Sciatic nerve (tissue), 2 donors: Measurements from ENCODE around the gene USP19. TPM values are rescaled to one million over a fixed set of nuclear protein-coding genes. Genes with fewer than 3 reads are reported as not detected.

Experiments used
- ATAC-seq: fragments of 200-7000 bp; cut with Tn5 transposase; one replicate; pipeline ENCODE4 v1.9.1; 2020; ENCODE audit warnings: mild to moderate bottlenecking, moderate library complexity
- DNase-seq: peaks from one replicate; pipeline ENCODE4 v3.0.0-alpha.2; 2020; ENCODE audit warnings: low spot score
- intact Hi-C: fragments of 100-400 bp; cut with DNase I; formaldehyde crosslinking; loops from one replicate; pipeline ENCODE4 v1.14.2; 2022
- total RNA-seq: library from RNA; stranded (reverse); fragmentation: NEBNext Ultra II Directional; extraction: Animal tissue kit (Norgen Biotek cat#: 25700); gene quantifications from one replicate; pipeline ENCODE4 v1.2.1, GENCODE V29; 2021
- donor health status: DM: no; HTN: no; CAD: no.
- donor health status: DM: no; HTN: no; CAD: no.

USP19 gene
- 55.7 TPM for total RNA-seq

DNA sequence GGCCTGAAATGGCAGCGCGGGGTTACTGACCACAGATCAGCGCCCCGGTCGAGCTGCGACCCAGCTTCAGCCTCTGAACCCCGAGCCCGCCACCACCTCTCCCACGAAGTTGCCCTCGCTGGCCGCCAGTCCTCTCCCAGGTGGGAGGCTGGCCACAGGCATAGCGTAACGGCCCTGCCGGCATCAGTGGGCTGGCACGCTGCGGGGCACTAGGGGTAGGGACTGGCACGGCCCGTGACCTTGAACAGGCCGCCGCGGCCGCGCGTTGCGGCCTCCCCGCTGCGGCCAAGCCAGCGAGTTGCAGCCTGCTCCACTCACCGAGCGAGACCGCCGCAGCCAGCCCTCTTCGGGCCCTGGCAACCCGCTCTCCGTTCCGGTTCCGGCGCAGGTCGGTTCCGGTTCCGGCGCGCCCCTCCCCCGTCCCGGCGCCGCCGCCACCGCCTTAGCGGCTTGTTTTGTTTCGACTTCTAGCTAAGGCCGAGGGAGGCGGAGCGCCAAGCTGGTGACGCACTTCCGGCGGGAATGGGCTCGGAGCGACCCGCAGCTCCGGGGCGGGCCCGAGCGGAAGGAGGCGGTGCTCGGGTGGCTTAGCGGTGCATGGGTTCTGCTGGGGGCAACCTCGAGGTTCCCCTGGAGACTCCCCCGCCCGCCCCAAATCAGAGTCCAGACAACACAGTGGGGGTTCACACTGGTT is at the start of gene USP19:
Gene USP19, minus strand, starts transcription at position 386 of the 694 bp plus-strand sequence. CDS start 1,678 bp downstream, outside the sequence.
- ATAC-seq: peak; percentile 97
- DNase-seq: peak; percentile 98
- intact Hi-C loops: no loop called here

DNA sequence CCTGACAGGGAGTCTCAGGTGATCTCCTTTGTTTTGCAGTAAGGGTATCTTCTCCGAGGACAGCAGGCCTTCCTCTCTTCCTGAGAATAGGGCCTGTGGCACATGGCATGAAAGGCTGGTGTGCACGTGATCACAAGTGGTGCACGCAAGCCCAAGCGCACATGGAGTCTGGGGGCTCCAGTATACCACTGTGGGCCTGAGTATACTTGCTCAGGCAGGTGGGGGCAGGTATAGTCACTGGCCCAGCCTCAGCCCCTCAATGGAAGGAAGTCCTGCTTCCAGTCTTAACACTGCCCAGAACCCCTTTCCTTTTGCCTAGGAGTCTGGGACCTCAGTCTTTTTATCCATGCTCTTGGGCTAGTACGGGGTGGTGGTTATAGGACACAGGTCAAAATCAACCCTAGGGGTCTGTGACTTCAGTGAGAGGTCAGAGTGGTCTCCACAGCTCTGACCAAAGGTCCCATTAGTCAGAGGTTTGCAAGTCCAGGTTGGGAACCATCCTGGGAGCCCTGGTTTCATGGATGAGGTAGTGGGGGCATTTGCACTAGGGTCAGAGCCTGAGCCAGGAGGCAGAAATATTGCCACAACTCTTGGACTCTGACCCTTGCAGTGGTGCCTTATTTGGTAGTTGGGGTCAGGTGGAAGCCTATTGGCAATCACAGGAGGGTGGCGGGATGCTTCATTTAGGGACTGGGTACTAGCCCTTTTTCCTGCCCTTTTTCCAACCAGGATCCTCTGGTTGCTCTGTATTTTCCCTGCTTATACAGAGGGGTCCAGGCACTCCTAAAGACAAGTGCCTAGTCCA is 46.3 kb upstream of the USP19 start:
- intact Hi-C loops: no loop called here
- no peak for ATAC-seq
- no peak for DNase-seq

DNA sequence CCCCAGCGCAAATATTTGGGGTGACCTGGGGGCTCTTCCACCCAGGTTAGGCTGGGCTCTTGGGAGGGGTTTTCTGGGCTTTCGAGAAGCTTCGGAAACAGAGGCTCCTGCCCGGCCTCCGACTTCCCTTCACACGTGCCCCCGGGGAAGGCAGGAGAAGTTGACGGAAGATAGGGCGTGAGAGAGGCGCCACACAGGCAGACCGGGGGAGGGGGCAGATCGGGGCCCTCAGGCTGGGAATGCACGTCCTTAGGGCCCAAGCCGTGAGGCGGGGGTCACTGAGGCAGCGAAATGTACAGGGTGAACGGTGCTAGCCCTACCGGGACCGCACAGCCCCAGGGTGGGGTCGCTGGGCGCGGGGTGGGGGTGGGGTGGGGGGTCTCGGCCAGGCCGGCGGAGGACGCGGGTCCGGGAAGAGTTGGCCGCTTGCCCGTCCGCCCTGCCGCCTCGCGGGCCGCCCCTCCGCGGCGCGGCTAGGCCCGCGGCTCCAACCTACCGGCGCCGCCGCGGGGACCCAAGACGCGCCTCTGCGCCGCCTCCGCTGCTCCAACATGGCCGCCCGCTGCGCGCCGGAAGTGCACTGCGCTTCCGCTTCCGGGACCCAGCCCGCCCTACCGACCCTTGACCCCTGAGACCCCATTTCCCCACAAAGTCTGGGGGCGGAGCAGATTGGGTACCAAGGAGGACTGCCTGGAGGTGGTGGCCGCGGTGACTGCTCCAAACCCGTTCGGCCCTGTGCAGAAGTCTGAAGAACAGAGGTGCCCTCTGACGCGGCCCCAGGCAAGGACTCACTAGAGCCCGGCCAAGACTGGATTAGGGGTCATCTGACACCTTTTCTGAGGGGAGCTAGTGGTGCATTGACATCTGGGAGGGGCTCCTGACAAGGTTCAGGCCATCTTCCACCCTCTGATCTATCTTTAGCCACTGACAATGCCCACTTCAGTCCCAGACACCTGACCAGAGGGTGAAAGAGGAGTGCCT is 45.4 kb upstream of the USP19 start, which contains the start of gene CCDC71:
Gene CCDC71, minus strand, starts transcription at position 561 of the 981 bp plus-strand sequence. CDS start 2,123 bp downstream, outside the sequence.
- intact Hi-C loops: no loop called here
- ATAC-seq (peak; percentile 83), DNase-seq (peak; percentile 87)

- ATAC-seq: no peak
- intact Hi-C loops: no loop called here
- DNase-seq: no peak
Measured at GRCh38 chr3:49164983-49165720, 44.5 kb upstream of the USP19 start.

DNA sequence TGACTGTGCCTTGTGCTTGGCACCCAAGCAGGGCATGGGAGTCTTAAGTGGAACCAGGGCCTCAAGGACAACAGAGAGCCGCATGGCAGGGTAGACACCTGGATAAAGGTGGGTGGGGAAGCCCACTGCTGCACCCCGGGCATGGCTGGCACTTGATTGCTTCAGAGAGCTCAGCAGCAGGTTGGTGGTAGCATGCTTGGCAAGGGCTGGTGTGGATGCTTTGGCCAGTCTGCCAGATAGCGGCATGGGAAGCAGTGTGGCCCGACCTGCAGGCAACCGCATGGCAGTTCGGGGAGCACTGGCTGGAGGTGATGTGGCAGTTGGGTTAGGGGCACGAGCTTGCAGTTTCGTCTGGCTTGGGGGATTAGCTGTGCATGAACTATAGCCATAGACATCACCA is 43.0 kb upstream of the USP19 start:
- intact Hi-C loops: no loop called here
- DNase-seq (no peak), ATAC-seq (no peak)

GRCh38 chr3:49162751-49163419 is 42.3 kb upstream of the USP19 start:
- ATAC-seq (no peak), DNase-seq (no peak)
- intact Hi-C loops: no loop called here

DNA sequence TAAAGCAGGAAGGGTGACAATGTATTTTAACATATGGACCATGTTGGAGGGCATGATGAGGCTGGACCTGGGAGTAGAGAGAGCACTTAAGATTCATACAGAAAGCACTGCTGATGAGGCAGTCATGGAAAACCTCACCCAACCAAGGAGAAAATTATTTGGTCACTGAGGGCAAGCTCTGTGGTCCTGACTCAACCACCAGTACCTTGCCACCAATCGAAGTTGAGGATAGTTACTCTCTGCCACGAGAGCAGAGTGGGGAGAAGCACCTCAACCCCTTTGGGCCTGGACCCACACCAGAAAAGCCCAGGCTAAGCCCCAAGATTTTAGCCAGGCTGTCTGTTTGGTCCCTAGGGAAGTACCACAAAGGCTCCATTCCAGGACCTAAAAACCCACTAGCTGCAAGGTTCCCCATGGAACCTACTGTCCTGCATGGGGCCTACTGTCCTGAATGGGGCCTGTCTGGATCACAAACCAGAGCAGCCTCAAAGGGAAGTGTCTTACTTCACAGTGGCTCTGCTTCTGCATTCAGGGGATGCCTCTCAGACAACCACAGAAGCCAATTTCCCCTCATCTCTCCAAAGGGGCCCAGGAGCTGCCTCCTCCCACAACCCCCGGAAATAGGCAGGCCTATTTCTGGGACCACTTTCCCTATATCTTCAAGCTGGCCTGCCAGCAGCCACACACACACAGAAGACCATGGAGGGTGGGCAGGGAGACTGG is 41.3 kb upstream of the USP19 start:
- no peak for ATAC-seq
- intact Hi-C loops: no loop called here
- no peak for DNase-seq

DNA sequence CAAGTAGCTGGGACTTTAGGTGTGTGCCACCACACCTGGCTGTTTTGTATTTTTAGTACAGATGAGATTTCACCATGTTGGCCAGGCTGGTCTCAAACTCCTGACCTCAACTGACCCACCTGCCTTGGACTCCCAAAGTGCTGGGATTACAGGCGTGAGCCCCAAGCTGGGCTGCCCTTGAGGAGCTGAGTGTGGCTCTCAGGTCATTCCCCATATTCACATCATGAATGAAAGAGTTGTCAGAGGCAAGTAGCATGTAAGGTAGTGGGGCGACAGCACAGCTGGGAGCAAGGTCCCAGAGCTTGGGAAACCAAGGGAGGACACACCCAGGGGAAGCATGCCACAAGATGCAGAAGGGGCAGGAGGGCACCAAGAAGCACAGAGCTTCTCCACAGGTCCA is 40.6 kb upstream of the USP19 start:
- ATAC-seq (no peak), DNase-seq (no peak)
- intact Hi-C loops: no loop called here

GRCh38 chr3:49158792-49159191 is 38.2 kb upstream of the USP19 start:
- DNase-seq (no peak), ATAC-seq (no peak)
- intact Hi-C loops: no loop called here

DNA sequence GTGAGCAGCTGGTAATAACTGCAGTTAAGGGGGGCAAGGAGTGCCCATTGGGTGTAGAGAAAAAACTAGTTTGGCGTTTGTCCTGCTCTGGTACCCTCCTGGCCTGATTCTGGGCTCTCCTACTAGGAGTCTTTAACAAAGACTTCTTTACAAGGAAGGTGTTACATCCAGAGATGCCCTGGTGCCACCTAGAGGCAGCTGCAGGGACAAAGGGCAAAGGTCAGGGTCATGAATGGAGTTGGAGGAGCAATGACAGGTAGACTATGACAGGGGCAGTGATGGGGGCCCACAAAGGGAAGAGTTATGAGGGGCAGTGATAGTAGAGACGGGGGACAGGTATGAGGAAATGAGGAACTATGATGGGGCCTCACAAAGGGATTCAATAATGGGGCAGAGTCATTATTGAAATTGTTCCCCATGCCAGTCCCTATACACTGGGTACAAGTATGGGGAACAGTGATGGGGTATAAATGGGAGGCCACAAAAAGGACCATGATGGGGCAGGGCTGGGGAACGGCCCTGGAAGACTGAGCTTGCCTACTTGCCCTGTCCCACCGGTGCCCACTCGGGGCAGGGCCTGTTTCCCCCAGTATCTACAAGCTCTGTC is 37.6 kb upstream of the USP19 start:
- intact Hi-C loops: no loop called here
- ATAC-seq (peak; percentile 34), DNase-seq (no peak)

DNA sequence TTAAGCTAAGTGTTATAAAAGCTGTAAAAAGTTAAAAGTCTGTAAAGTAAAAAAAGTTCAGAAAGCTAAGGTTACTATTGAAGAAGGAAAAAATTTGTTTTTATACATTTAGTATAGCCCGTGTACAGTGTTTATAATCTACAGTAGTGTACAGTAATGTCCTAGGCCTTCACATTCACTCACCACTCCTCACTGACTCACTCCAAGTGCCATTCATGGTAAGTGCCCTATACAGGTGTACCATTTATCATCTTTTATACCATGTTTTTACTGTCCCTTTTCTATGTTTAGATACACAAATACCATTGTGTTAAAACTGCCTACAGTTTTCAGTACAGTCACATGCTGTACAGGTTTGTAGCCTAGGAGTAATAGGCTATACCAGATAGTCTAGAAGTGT is 36.7 kb upstream of the USP19 start:
- ATAC-seq: no peak
- intact Hi-C loops: no loop called here
- DNase-seq: no peak

- intact Hi-C loops: no loop called here
- ATAC-seq: no peak
Measured at GRCh38 chr3:49153349-49153912, 32.8 kb upstream of the USP19 start.

DNA sequence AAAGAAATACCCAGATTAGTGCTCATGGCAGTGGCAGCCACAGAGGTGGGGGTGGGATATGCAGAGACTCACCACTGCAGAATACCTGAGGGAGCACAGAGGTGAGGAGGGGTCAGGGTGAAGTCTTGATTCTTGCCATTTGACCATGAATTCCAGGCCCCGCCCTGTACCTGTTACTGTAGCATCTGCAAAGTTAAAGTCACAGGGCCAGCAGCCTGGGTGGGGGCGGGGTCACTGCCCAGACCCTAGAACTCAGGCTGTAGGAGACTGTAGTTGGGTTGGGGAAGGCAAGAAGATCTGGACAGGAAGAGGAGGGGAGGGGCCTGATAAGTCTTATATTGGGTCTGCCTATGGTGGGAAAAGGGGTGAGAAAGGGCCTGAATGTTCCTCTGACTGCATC is 31.0 kb upstream of the USP19 start:
- no peak for ATAC-seq
- no peak for DNase-seq
- intact Hi-C loops: no loop called here

More at GRCh38 chr3:49153349-49153912, 32.8 kb upstream of the USP19 start:
- DNase-seq: no peak

- intact Hi-C loops: no loop called here
- no peak for DNase-seq
- ATAC-seq: no peak
Measured at GRCh38 chr3:49148159-49148558, 27.5 kb upstream of the USP19 start.

DNA sequence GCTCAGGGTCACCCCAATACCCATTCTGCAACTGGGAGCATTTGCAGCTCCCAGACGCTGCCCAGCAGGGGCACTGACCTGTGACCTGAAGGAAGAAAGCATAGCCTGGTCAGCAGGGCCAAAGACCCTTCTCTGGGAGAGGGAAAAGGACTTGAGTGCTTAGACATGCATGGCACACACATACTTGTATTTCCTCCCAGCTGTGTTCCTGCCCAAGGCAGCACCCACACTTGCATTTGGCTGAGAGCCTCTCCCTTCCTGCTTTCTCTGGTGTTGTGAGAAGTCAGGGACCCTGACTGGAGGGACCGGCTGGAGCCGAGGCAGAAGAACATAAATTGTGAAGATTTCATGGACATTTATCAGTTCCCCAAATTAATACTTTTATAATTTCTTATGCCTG is 19.5 kb upstream of the USP19 start:
- no peak for DNase-seq
- intact Hi-C loops: no loop called here

DNA sequence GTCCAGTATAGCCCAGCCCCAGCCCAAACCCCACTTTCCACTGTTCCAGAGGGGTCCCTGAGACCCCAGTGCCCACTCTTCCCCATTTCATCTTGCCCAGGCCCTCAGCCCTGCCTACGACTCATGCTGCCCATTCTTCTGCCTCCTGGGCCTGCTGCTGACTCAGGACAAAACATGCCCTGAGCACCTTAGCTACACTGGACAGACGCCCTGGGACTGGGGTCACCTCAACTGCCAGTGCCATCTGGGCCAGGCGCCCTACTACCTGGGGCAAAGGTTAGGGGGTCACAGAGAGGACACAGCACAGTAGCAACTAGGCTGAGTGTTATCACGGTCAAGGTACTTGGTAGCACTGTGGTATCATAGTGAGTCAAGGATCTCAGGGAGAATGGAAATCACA is 14.9 kb upstream of the USP19 start:
- intact Hi-C loops: no loop called here
- no peak for ATAC-seq
- DNase-seq: no peak

More for the DNA sequence above, 19.5 kb upstream of the USP19 start:
- ATAC-seq: no peak
